Activated CD4-positive, alpha-beta memory T cell treated with anti-CD3 and anti-CD28 coated beads, Interleukin-2, amount 10 ng/mL, durations not matched to agents 7 days and 5 days (primary cell): ENCODE results near the gene F7. TPM values are rescaled to one million over a fixed set of nuclear protein-coding genes. Genes with fewer than 3 reads are reported as not detected.
"Not testable (repeated sequence)": the region's sequence is repeated elsewhere in the genome, so short reads cannot be mapped to it uniquely, and the experiment has no call there.

Experiments used
- CTCF ChIA-PET: fragments of 350-600 bp; sonication (Branson Sonifier 250); formaldehyde crosslinking; loops from one replicate; lab custom pipeline; 2021; ENCODE audit warnings: antibody characterized with exemption, inconsistent platforms; lab: Charles Lee
- POLR2A ChIA-PET: fragments of 350-600 bp; sonication (Branson Sonifier 250); formaldehyde crosslinking; loops from one replicate; lab custom pipeline; 2021; ENCODE audit warnings: antibody characterized with exemption; lab: Charles Lee
- DNase-seq: peaks from one replicate; pipeline ENCODE4 v3.0.0-alpha.2; 2020
- H3K27ac Mint-ChIP-seq: one replicate; pipeline ENCODE4 v1.8.0; 2021; ENCODE audit warnings: mild to moderate bottlenecking, mixed read lengths
- H3K27me3 Mint-ChIP-seq: one replicate; pipeline ENCODE4 v1.8.0; 2021; ENCODE audit warnings: mixed read lengths
- H3K36me3 Mint-ChIP-seq: one replicate; pipeline ENCODE4 v1.8.0; 2021; ENCODE audit warnings: low read depth, mixed read lengths
- H3K4me1 Mint-ChIP-seq: one replicate; pipeline ENCODE4 v1.8.0; 2021; ENCODE audit warnings: mixed read lengths
- H3K4me3 Mint-ChIP-seq: one replicate; pipeline ENCODE4 v1.8.0; 2021; ENCODE audit warnings: mild to moderate bottlenecking, mixed read lengths
- H3K9me3 Mint-ChIP-seq: one replicate; pipeline ENCODE4 v1.8.0; 2021; ENCODE audit warnings: mixed read lengths
- total RNA-seq, 2 experiments: library from RNA; stranded (reverse); gene quantifications; one replicate each; pipeline ENCODE4 v1.2.3, GENCODE V29; 2021

Gene F7
- total RNA-seq, 2 experiments from 2014 or later = not detected

DNA sequence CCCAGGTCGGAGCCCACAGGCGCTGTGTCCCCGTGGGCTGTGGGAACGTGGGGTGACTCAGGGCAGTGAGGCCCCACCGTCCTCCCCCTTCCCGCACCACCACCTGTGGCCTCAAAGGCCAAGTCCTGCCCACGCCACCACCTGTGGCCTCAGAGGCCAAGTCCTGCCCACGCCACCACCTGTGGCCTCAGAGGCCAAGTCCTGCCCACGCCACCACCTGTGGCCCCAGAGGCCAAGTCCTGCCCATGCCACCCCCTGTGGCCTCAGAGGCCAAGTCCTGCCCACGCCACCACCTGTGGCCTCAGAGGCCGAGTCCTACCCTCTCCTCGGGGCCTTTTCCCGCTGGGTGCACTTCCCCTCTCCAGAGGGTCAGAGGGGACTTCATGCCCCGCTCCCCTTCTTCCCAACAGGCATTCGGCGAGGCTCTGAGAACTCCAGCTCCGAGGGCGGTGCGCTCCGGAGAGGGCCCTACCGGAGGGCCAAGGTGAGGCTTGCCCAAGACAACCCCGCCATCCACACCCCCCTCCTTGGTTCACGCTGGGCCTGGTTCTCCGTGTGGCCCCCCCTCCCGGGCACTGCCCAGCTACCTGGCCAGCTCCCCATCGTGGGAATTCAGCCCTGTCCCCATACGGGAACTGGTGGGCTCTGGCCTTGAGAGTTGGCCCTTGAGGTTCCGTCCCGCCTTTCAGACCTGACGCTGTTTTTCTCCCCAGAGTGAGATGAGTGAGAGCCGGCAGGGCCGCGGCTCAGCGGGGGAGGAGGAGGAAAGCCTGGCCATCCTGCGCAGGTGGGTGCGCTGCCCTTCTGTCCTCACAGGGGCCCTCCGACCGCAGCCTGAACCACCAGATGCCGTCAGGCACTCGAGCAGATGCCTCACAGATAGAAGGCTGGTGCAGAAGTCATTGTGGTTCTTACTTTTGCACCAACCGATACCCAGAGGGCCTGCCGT lies 27.4 kb upstream of the F7 start:
- ChIA-PET CTCF (no interaction called here), POLR2A (no interaction called here)
- Mint-ChIP-seq H3K4me1 (no peaks in the 10 kb centered on the region), H3K27me3 (no peaks in the 10 kb centered on the region), H3K4me3 (no peak overlapping the region), H3K9me3 (no peaks in the 10 kb centered on the region), H3K27ac (no peak overlapping the region), H3K36me3 (no peaks in the 10 kb centered on the region)
- no peak for DNase-seq

- Mint-ChIP-seq H3K36me3 (no peaks in the 10 kb centered on the region), H3K4me1 (no peaks in the 10 kb centered on the region), H3K9me3 (no peaks in the 10 kb centered on the region), H3K27me3 (no peaks in the 10 kb centered on the region), H3K27ac (no peak overlapping the region), H3K4me3 (no peak overlapping the region)
- DNase-seq = no peak
- ChIA-PET POLR2A (no interaction called here), CTCF (no interaction called here)
These were observed 26.4 kb upstream of the F7 start for GRCh38 chr13:113078902-113079780.

- H3K9me3 Mint-ChIP-seq, CTCF ChIA-PET, H3K27ac Mint-ChIP-seq, POLR2A ChIA-PET, H3K27me3 Mint-ChIP-seq, DNase-seq, H3K4me3 Mint-ChIP-seq, H3K4me1 Mint-ChIP-seq, H3K36me3 Mint-ChIP-seq: not testable (repeated sequence)
These were observed 25.9 kb upstream of the F7 start for GRCh38 chr13:113079781-113080080.

- H3K27me3 Mint-ChIP-seq = no peaks in the 10 kb centered on the region
- no peaks in the 10 kb centered on the region for H3K4me1 Mint-ChIP-seq
- no peak for DNase-seq
- no peak overlapping the region for H3K4me3 Mint-ChIP-seq
- POLR2A ChIA-PET = no interaction called here
- no peak overlapping the region for H3K27ac Mint-ChIP-seq
- no peaks in the 10 kb centered on the region for H3K9me3 Mint-ChIP-seq
- CTCF ChIA-PET = no interaction called here
- H3K36me3 Mint-ChIP-seq = no peaks in the 10 kb centered on the region
These were observed 25.2 kb upstream of the F7 start for GRCh38 chr13:113080361-113080831.

DNA sequence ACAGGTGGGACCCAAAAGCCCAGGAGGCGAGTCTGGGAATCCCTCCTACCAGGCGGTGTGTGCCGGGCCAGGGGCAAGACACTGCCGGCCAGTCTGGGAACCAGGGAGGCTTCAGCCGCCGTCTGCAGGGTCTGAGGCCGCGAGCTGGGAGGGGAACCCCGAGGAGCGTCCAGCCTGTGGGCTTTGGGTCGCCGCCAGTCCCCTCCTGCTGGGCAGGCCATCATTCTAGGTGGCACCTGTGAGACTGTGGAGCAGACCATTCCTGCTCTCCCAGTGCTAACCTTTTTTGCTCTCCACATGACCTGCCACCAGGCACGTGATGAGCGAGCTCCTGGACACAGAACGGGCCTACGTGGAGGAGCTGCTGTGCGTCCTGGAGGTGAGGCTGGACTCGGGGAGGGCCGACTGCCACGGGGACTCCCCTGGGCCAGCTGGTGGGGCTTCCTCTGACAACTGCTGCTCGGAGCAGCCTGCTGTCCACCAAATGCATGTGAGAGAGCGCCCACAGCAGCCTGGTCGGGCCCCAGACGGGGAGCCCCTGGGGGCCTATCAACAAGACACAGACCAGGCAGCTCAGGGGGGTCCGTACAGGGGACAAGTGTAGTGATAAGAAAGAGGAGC lies 24.6 kb upstream of the F7 start:
- CTCF ChIA-PET = no interaction called here
- no peak overlapping the region for H3K4me3 Mint-ChIP-seq
- H3K4me1 Mint-ChIP-seq = no peaks in the 10 kb centered on the region
- H3K27ac Mint-ChIP-seq = no peak overlapping the region
- no peaks in the 10 kb centered on the region for H3K36me3 Mint-ChIP-seq
- H3K27me3 Mint-ChIP-seq = no peaks in the 10 kb centered on the region
- H3K9me3 Mint-ChIP-seq = no peaks in the 10 kb centered on the region
- DNase-seq = no peak
- POLR2A ChIA-PET = no interaction called here

DNA sequence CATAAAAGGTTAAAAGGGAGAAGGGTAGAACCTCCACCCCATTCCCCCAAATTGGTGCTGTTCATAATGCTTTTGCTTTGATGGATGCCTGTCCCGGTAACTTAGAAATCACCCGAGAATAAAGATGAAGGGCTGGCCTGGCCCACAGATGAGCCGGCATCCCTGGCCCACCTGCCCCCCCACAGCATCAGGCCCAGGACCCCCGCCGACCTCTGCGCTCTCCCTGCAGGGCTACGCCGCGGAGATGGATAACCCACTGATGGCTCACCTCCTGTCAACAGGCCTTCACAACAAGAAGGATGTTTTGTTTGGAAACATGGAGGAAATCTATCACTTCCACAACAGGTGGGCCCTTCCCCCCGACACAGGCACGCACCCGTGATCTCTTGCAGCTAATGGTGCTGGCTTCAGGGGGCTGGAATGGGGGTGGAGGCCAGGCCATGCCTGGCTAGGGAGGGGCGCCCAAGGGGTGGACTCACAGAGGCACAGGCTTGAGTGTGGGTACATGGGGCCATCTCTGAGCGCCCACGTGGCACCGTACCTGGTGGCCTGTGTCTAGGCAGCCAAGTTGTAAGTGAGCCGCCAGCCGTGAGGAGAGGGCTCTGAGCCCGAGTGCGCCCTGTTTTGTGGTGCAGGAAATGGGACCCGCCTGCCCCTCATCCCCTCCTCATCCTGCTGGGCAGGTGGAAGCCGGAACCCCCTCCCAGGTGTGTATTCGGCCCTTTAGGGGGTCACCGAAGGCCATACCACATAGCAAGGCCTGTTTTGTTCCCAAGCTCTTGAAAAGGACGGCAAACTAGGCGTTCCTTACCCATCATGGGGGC lies 23.2 kb upstream of the F7 start:
- Mint-ChIP-seq H3K4me1 (no peaks in the 10 kb centered on the region), H3K9me3 (no peaks in the 10 kb centered on the region), H3K4me3 (no peak overlapping the region), H3K27me3 (no peaks in the 10 kb centered on the region), H3K27ac (no peak overlapping the region), H3K36me3 (no peaks in the 10 kb centered on the region)
- POLR2A ChIA-PET = no interaction called here
- CTCF ChIA-PET = no interaction called here
- no peak for DNase-seq

GRCh38 chr13:113083022-113083373 lies 22.6 kb upstream of the F7 start:
- DNase-seq = no peak
- no peaks in the 10 kb centered on the region for H3K36me3 Mint-ChIP-seq
- ChIA-PET CTCF (no interaction called here), POLR2A (no interaction called here)
- H3K4me3 Mint-ChIP-seq = no peak overlapping the region
- H3K9me3 Mint-ChIP-seq = no peaks in the 10 kb centered on the region
- no peaks in the 10 kb centered on the region for H3K27me3 Mint-ChIP-seq
- no peak overlapping the region for H3K27ac Mint-ChIP-seq
- no peaks in the 10 kb centered on the region for H3K4me1 Mint-ChIP-seq

- Mint-ChIP-seq H3K27ac (no peak overlapping the region), H3K9me3 (no peaks in the 10 kb centered on the region), H3K36me3 (no peaks in the 10 kb centered on the region), H3K4me1 (no peaks in the 10 kb centered on the region), H3K4me3 (no peak overlapping the region), H3K27me3 (no peaks in the 10 kb centered on the region)
- no peak for DNase-seq
- ChIA-PET POLR2A (no interaction called here), CTCF (no interaction called here)
These were observed 22.1 kb upstream of the F7 start for GRCh38 chr13:113083402-113084061.

- Mint-ChIP-seq H3K36me3 (no peaks in the 10 kb centered on the region), H3K27me3 (no peaks in the 10 kb centered on the region), H3K9me3 (no peaks in the 10 kb centered on the region), H3K27ac (no peak overlapping the region), H3K4me1 (no peaks in the 10 kb centered on the region), H3K4me3 (no peak overlapping the region)
- DNase-seq = no peak
- ChIA-PET POLR2A (no interaction called here), CTCF (no interaction called here)
These were observed 21.3 kb upstream of the F7 start for GRCh38 chr13:113084094-113084942.

GRCh38 chr13:113084943-113085540 lies 20.5 kb upstream of the F7 start:
- no peaks in the 10 kb centered on the region for H3K4me1 Mint-ChIP-seq
- no peak overlapping the region for H3K4me3 Mint-ChIP-seq
- H3K36me3 Mint-ChIP-seq = no peaks in the 10 kb centered on the region
- no peak for DNase-seq
- POLR2A ChIA-PET = no interaction called here
- H3K9me3 Mint-ChIP-seq = no peaks in the 10 kb centered on the region
- CTCF ChIA-PET = interaction anchor here (0.7 to 1.3 kb wide), 2 partner anchors 154 to 303 kb away, joined by 3 read pairs; no protein-coding TSS in a partner anchor
- no peak overlapping the region for H3K27ac Mint-ChIP-seq
- H3K27me3 Mint-ChIP-seq = no peaks in the 10 kb centered on the region

DNA sequence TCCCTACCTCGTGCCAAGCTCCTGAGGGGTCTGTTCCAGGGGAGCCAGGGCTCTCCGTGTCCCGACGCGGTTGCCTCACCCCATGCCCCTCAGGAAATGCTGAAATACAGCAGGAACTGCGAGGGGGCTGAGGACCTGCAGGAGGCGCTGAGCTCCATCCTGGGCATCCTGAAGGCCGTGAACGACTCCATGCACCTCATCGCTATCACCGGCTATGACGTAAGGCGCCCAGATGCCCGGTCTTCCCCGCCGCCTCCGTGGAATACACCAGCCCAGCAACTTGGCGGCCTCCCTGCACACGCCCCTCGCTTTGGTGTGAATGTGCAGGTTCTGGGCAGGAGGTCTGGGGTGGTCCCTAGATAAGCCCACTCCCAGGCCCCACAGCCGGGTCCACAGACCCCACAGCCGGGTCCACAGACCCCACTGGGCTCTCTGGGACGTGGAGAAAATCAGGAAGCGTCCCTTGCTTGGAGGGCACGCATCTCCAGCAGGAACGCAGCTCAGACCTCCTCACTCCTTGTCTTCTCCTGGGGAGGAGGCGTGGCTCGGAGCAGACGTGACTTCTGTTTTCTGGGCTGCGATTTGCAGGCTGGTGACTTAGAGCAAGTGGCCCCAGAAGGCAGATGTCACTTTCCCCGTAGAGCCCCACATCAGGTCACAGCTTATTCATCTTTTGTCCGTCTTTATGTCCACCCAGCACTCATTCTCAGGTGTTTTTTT lies 19.4 kb upstream of the F7 start:
- CTCF ChIA-PET = interaction anchor here (1.3 kb wide), 1 partner anchor 153 kb away, joined by 3 read pairs; no protein-coding TSS in a partner anchor
- no peak for DNase-seq
- Mint-ChIP-seq H3K4me3 (no peak overlapping the region), H3K36me3 (no peaks in the 10 kb centered on the region), H3K27ac (no peak overlapping the region), H3K4me1 (no peaks in the 10 kb centered on the region), H3K9me3 (no peaks in the 10 kb centered on the region), H3K27me3 (no peaks in the 10 kb centered on the region)
- POLR2A ChIA-PET = no interaction called here
